ENCODE data around the gene SLC44A1.

GRCh38 chr9:105270711-105271110 lies 26.3 kb downstream of the SLC44A1 start:
- TF ChIP-seq CTCF (conservative IDR thresholded peaks at IDR 0.05; ENCODE audit: low read length) (no peak), EZH2phosphoT487 (IDR thresholded peaks at IDR 0.05; ENCODE audit: borderline replicate concordance, low read depth, low read length) (no peak)

Data from OCI-LY7 (cell line).